HG02642 (cell line): Measurements from ENCODE around the gene EXD3.

Experiments
- ATAC-seq: cut with Tn5 transposase; IDR thresholded peaks from one replicate; pipeline ENCODE4 v1.9.1; 2021; ENCODE audit warnings: mild to moderate bottlenecking; ENCODE audit not compliant: unreplicated experiment, poor library complexity

The EXD3 gene

GRCh38 chr9:137312852-137313325, 110.1 kb downstream of the EXD3 start:
- no peak for ATAC-seq

GRCh38 chr9:137311986-137312851, 110.7 kb downstream of the EXD3 start:
- no peak for ATAC-seq

- ATAC-seq = no peak
Observed at GRCh38 chr9:137311171-137311985, 111.6 kb downstream of the EXD3 start.

GRCh38 chr9:137310189-137311052, 112.5 kb downstream of the EXD3 start:
- ATAC-seq = no peak

GRCh38 chr9:137309368-137310188, 113.4 kb downstream of the EXD3 start:
- no peak for ATAC-seq

GRCh38 chr9:137308057-137308619, 114.8 kb downstream of the EXD3 start:
- no peak for ATAC-seq

GRCh38 chr9:137307255-137308056, 115.5 kb downstream of the EXD3 start:
- ATAC-seq = no peak

- ATAC-seq = no peak
Observed at GRCh38 chr9:137306850-137307254, 116.1 kb downstream of the EXD3 start.

- ATAC-seq = no peak
Observed at GRCh38 chr9:137306066-137306849, 116.7 kb downstream of the EXD3 start.

- ATAC-seq = no peak
Observed at GRCh38 chr9:137305798-137306065, 117.2 kb downstream of the EXD3 start.

GRCh38 chr9:137305060-137305797, 117.7 kb downstream of the EXD3 start:
- no peak for ATAC-seq

GRCh38 chr9:137304383-137305059, 118.4 kb downstream of the EXD3 start:
- no peak for ATAC-seq

GRCh38 chr9:137303893-137304382, 119.0 kb downstream of the EXD3 start:
- no peak for ATAC-seq

- ATAC-seq = no peak
Observed at GRCh38 chr9:137303151-137303892, 119.6 kb downstream of the EXD3 start.

GRCh38 chr9:137302449-137303150, 120.4 kb downstream of the EXD3 start:
- peak; percentile 38 for ATAC-seq
